AG09319 (cell line): Measurements from ENCODE around the gene TBL1X.

Experiments used
- DNase-seq: peaks from one replicate; pipeline ENCODE4 v3.0.0-alpha.2; 2010; ENCODE audit warnings: low read depth; ENCODE audit errors: extremely low read depth
- CTCF ChIP-seq: IDR thresholded peaks from 2 replicates; pipeline ENCODE4 v1.5.1; 2011; ENCODE audit warnings: low read depth, mild to moderate bottlenecking, inconsistent platforms, low read length, moderate library complexity

Gene TBL1X

GRCh38 chrX:9555354-9555753 lies 90.5 kb downstream of the TBL1X start:
- no peak for DNase-seq
- TF ChIP-seq CTCF, result no peak

GRCh38 chrX:9557091-9557490 lies 92.2 kb downstream of the TBL1X start:
- TF ChIP-seq CTCF, result no peak
- DNase-seq, result no peak

- TF ChIP-seq CTCF, result no peak
- no peak for DNase-seq
Observed at GRCh38 chrX:9557521-9557920, 92.7 kb downstream of the TBL1X start.

GRCh38 chrX:9558615-9559014 lies 93.8 kb downstream of the TBL1X start:
- no peak for TF ChIP-seq CTCF
- no peak for DNase-seq

- TF ChIP-seq CTCF, result no peak
- no peak for DNase-seq
Observed at GRCh38 chrX:9560219-9560618, 95.4 kb downstream of the TBL1X start.

GRCh38 chrX:9561199-9561598 lies 96.3 kb downstream of the TBL1X start:
- no peak for TF ChIP-seq CTCF
- no peak for DNase-seq

GRCh38 chrX:9562851-9563250 lies 98.0 kb downstream of the TBL1X start:
- peak; percentile 46 for DNase-seq
- no peak for TF ChIP-seq CTCF
